IMR-90 (cell line): ENCODE results near the gene ADAMTS18. TPM values are rescaled to one million over a fixed set of nuclear protein-coding genes. Genes with fewer than 3 reads are reported as not detected.

Experiments
- ATAC-seq: fragments of 200-7000 bp; cut with Tn5 transposase; 2 replicates; pipeline ENCODE4 v1.9.1; 2020; ENCODE audit warnings: low read depth, mild to moderate bottlenecking, moderate library complexity
- BruUV-seq: library from RNA; stranded (reverse); fragments of 400-500 nt; replicated peaks from 2 replicates; lab custom pipeline; 2021; lab: Mats Ljungman, UMichigan
- CTCF ChIA-PET: fragments of 300-600 bp; formaldehyde crosslinking; extraction: SDS; loops from one replicate; lab custom pipeline; 2021; ENCODE audit warnings: antibody characterized with exemption; lab: Yijun Ruan, JAX
- POLR2A ChIA-PET: fragments of 300-600 bp; sonication (Branson Sonifier 250); formaldehyde crosslinking; loops from one replicate; lab custom pipeline; 2022; ENCODE audit warnings: antibody characterized with exemption; ENCODE audit not compliant: unreplicated experiment; lab: Charles Lee
- DNase-seq: peaks from one replicate; pipeline ENCODE4 v3.0.0; 2013
- H2AFZ ChIP-seq: replicated peaks from 2 replicates; pipeline ENCODE3; 2013; ENCODE audit warnings: low read length, mild to moderate bottlenecking; ENCODE audit not compliant: poor library complexity
- H2AK5ac ChIP-seq: 2 replicates; pipeline ENCODE4 v1.6.1; 2013; ENCODE audit warnings: low read depth, low read length, inconsistent platforms
- H2AK9ac ChIP-seq: replicated peaks from 2 replicates; pipeline ENCODE3; 2013; ENCODE audit warnings: mild to moderate bottlenecking, low read depth, low read length, moderate library complexity; ENCODE audit not compliant: poor library complexity
- H2BK120ac ChIP-seq: 2 replicates; pipeline ENCODE4 v1.6.1; 2013; ENCODE audit warnings: low read depth, low read length, inconsistent platforms
- H2BK15ac ChIP-seq: 3 replicates; pipeline ENCODE4 v1.6.1; 2013; ENCODE audit warnings: low read depth, low read length, inconsistent platforms
- H2BK20ac ChIP-seq: 2 replicates; pipeline ENCODE4 v1.6.1; 2013; ENCODE audit warnings: low read depth, mild to moderate bottlenecking, inconsistent platforms, low read length, moderate library complexity
- H2BK5ac ChIP-seq: 2 replicates; pipeline ENCODE4 v1.6.1; 2013; ENCODE audit warnings: mild to moderate bottlenecking, low read depth, low read length, inconsistent platforms; ENCODE audit not compliant: poor library complexity, severe bottlenecking
- H3K14ac ChIP-seq: replicated peaks from 2 replicates; pipeline ENCODE4 v1.6.1; 2013; ENCODE audit warnings: low read depth, low read length, inconsistent platforms
- H3K18ac ChIP-seq: 2 replicates; pipeline ENCODE4 v1.6.1; 2013; ENCODE audit warnings: low read depth, low read length, control low read depth
- H3K23ac ChIP-seq: 2 replicates; pipeline ENCODE4 v1.6.1; 2013; ENCODE audit warnings: low read depth, low read length, inconsistent platforms
- H3K27ac ChIP-seq: 2 replicates; pipeline ENCODE4 v1.5.1; 2013; ENCODE audit warnings: mild to moderate bottlenecking, control low read depth, low read length; ENCODE audit not compliant: insufficient read depth
- H3K27me3 ChIP-seq: 2 replicates; pipeline ENCODE4 v1.6.1; 2013; ENCODE audit warnings: low read length; ENCODE audit not compliant: control insufficient read depth, insufficient read depth
- H3K36me3 ChIP-seq: 2 replicates; pipeline ENCODE4 v1.6.1; 2013; ENCODE audit warnings: low read length, mixed read lengths; ENCODE audit not compliant: control insufficient read depth, insufficient read depth
- H3K4ac ChIP-seq: 2 replicates; pipeline ENCODE4 v1.6.1; 2013; ENCODE audit warnings: low read depth, low read length, inconsistent platforms
- H3K4me1 ChIP-seq: 2 replicates; pipeline ENCODE4 v1.6.1; 2013; ENCODE audit warnings: low read length, mixed read lengths; ENCODE audit not compliant: control insufficient read depth, insufficient read depth
- H3K4me2 ChIP-seq: 2 replicates; pipeline ENCODE4 v1.6.1; 2013; ENCODE audit warnings: low read depth, mild to moderate bottlenecking, control low read depth, low read length, moderate library complexity
- H3K4me3 ChIP-seq: 2 replicates; pipeline ENCODE4 v1.5.1; 2013; ENCODE audit warnings: low read depth, mild to moderate bottlenecking, control low read depth, low read length, moderate library complexity; ENCODE audit not compliant: insufficient read depth
- H3K56ac ChIP-seq: 2 replicates; pipeline ENCODE4 v1.6.1; 2013; ENCODE audit warnings: low read length, inconsistent platforms; ENCODE audit not compliant: insufficient read depth; ENCODE audit errors: extremely low read depth
- H3K79me1 ChIP-seq, 2 experiments: 2 replicates each; pipeline ENCODE4 v1.6.1; 2013; ENCODE audit warnings: low read length in 2 of 2, inconsistent platforms in 1 of 2, low read depth in 1 of 2
- H3K9ac ChIP-seq: 2 replicates; pipeline ENCODE4 v1.6.1; 2013; ENCODE audit warnings: low read depth, low read length, control low read depth
- H3K9me1 ChIP-seq: 2 replicates; pipeline ENCODE4 v1.6.1; 2013; ENCODE audit warnings: low read length, inconsistent platforms; ENCODE audit not compliant: insufficient read depth
- H3K9me3 ChIP-seq: 2 replicates; pipeline ENCODE4 v1.6.1; 2013; ENCODE audit warnings: low read length; ENCODE audit not compliant: control insufficient read depth, insufficient read depth
- H4K20me1 ChIP-seq: 2 replicates; pipeline ENCODE4 v1.6.1; 2013; ENCODE audit warnings: low read length, inconsistent platforms; ENCODE audit not compliant: insufficient read depth
- H4K5ac ChIP-seq: 2 replicates; pipeline ENCODE4 v1.6.1; 2013; ENCODE audit warnings: mild to moderate bottlenecking, low read depth, low read length, control low read depth
- H4K8ac ChIP-seq, 2 experiments: 2 replicates each; pipeline ENCODE4 v1.6.1; 2013; ENCODE audit warnings: low read depth in 2 of 2, low read length in 2 of 2, control low read depth in 1 of 2, inconsistent platforms in 1 of 2
- H4K91ac ChIP-seq: 2 replicates; pipeline ENCODE4 v1.6.1; 2013; ENCODE audit warnings: low read depth, low read length, inconsistent platforms; ENCODE audit not compliant: insufficient read depth
- CHD1 ChIP-seq: IDR thresholded peaks from 2 replicates; pipeline ENCODE4 v1.6.1; 2012; ENCODE audit warnings: low read depth, low read length, improper control_type of control experiment
- FOS ChIP-seq: fragments of 150-350 bp; IDR thresholded peaks from 2 replicates; pipeline ENCODE4 v1.6.1; 2016; ENCODE audit warnings: low read depth, low read length
- MAFK ChIP-seq: IDR thresholded peaks from 2 replicates; pipeline ENCODE4 v1.6.1; 2012; ENCODE audit warnings: low read depth, low read length, improper control_type of control experiment
- RFX5 ChIP-seq: IDR thresholded peaks from 2 replicates; pipeline ENCODE4 v1.8.0; 2012; ENCODE audit warnings: low read depth, mild to moderate bottlenecking, low read length, moderate library complexity
- SMC3 ChIP-seq: fragments of 150-350 bp; IDR thresholded peaks from 2 replicates; pipeline ENCODE4 v1.6.1; 2016; ENCODE audit warnings: low read depth, mild to moderate bottlenecking, antibody characterized with exemption, low read length, moderate library complexity
- WGBS, 2 experiments: methylation state at CpG; one replicate each; pipeline versions ENCODE4 v1.1.5 to v1.1.7; 2013; ENCODE audit warnings: missing lambda C conversion rate in 2 of 2; ENCODE audit not compliant: insufficient read length in 1 of 2; ENCODE audit errors: extremely low coverage in 2 of 2; 5-methylcytosine and 5-hydroxymethylcytosine counted together
- dilution Hi-C: fragments of 300-500 bp; cut with HindIII; formaldehyde crosslinking; loops from one replicate; pipeline ENCODE4 v1.14.3; 2018; ENCODE audit warnings: low sequenced_read_pairs; ENCODE audit not compliant: unreplicated experiment
- in situ Hi-C: fragments of 300-500 bp; cut with MboI; formaldehyde crosslinking; loops from 3 replicates; pipeline ENCODE4 v1.14.3; 2019; ENCODE audit warnings: low sequenced_read_pairs, inconsistent platforms, mixed read lengths
- intact Hi-C: fragments of 100-400 bp; cut with micrococcal nuclease; formaldehyde crosslinking; loops from 2 replicates; pipeline ENCODE4 v1.10.0; 2022
- polyA plus RNA-seq, 3 experiments: library from polyadenylated mRNA; depleted of rRNA; stranded (reverse); fragments of >200 nt; gene quantifications; 2 replicates each; pipeline ENCODE4 v1.2.3, GENCODE V29; 2012; ENCODE audit warnings: low replicate concordance in 1 of 3
- total RNA-seq: library from RNA; depleted of rRNA; stranded (reverse); fragments of >200 nt; gene quantifications from 2 replicates; pipeline ENCODE4 v1.2.3, GENCODE V29; 2012
- TF ChIP-seq, protein P1 (sequence below): fragments of 150-350 bp; IDR thresholded peaks from 2 replicates; pipeline ENCODE4 v1.6.1; 2017; ENCODE audit warnings: mild to moderate bottlenecking, antibody characterized with exemption, low read length, low read depth
- TF ChIP-seq, protein P2 (sequence below): conservative IDR thresholded peaks from 2 replicates; pipeline ENCODE4 v1.5.1; 2012; ENCODE audit warnings: mild to moderate bottlenecking, low read depth, low read length, improper control_type of control experiment
- TF ChIP-seq, protein P3 (sequence below): fragments of 150-350 bp; IDR thresholded peaks from 2 replicates; pipeline ENCODE4 v1.6.1; 2016; ENCODE audit warnings: low read depth, mild to moderate bottlenecking, low read length, moderate library complexity, borderline replicate concordance

The ADAMTS18 gene
- total and polyA plus RNA-seq, 2 of the 4 experiments (the other 2 are of a cell fraction) = not detected

DNA sequence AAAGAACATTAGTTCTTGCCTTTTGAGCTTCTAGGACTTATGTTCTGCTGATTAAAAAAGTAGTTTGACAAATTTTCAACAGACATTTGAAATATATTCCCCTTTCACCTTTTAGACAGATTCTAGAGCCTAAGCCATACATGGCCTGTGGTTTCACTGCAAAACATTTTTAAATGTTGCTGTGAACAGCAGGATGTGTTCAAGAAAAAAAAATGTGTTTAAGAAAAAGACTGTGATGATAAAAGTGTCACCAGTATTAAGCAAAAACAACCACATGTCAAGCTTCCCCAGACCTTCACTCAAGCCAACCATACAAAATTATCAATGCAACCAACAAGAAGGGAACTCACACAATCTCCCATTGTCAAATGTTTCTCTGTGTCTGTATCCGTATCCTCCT, 132.2 kb downstream of the ADAMTS18 start:
- no peak overlapping the region for H3K4me3 ChIP-seq
- no peak overlapping the region for H3K4me2 ChIP-seq
- H2AK9ac ChIP-seq = no peak overlapping the region
- H2BK120ac ChIP-seq = no peak overlapping the region
- H2AK5ac ChIP-seq = no peak overlapping the region
- ChIA-PET POLR2A (no interaction called here), CTCF (no interaction called here)
- H3K4ac ChIP-seq = no peak overlapping the region
- no peak overlapping the region for H4K91ac ChIP-seq
- peaks cover 2% of the 10 kb centered on the region for H3K4me1 ChIP-seq
- H3K79me1 ChIP-seq = no peaks in the 10 kb centered on the region
- H3K14ac ChIP-seq = no peak overlapping the region
- no peaks in the 10 kb centered on the region for H4K20me1 ChIP-seq
- H3K23ac ChIP-seq = no peak overlapping the region
- BruUV-seq = no TSS peak
- intact Hi-C loops (no loop called here), dilution Hi-C loops (no loop called here), in situ Hi-C loops (no loop called here)
- H3K18ac ChIP-seq = no peak overlapping the region
- no peak overlapping the region for H3K27ac ChIP-seq
- H3K9me1 ChIP-seq = 0 out of 2 replicates have a peak, but pooled peaks cover 3% of the 10 kb centered on the region
- H4K5ac ChIP-seq = no peak overlapping the region
- no peak overlapping the region for H3K9ac ChIP-seq
- H2BK15ac ChIP-seq = no peak overlapping the region
- no CpG with 5 or more reads among the region's 1 CpG for WGBS, 2 experiments
- DNase-seq = no peak
- TF ChIP-seq, protein P1, sequence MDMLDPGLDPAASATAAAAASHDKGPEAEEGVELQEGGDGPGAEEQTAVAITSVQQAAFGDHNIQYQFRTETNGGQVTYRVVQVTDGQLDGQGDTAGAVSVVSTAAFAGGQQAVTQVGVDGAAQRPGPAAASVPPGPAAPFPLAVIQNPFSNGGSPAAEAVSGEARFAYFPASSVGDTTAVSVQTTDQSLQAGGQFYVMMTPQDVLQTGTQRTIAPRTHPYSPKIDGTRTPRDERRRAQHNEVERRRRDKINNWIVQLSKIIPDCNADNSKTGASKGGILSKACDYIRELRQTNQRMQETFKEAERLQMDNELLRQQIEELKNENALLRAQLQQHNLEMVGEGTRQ = no peak
- TF ChIP-seq, protein P2, sequence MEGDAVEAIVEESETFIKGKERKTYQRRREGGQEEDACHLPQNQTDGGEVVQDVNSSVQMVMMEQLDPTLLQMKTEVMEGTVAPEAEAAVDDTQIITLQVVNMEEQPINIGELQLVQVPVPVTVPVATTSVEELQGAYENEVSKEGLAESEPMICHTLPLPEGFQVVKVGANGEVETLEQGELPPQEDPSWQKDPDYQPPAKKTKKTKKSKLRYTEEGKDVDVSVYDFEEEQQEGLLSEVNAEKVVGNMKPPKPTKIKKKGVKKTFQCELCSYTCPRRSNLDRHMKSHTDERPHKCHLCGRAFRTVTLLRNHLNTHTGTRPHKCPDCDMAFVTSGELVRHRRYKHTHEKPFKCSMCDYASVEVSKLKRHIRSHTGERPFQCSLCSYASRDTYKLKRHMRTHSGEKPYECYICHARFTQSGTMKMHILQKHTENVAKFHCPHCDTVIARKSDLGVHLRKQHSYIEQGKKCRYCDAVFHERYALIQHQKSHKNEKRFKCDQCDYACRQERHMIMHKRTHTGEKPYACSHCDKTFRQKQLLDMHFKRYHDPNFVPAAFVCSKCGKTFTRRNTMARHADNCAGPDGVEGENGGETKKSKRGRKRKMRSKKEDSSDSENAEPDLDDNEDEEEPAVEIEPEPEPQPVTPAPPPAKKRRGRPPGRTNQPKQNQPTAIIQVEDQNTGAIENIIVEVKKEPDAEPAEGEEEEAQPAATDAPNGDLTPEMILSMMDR = no peak
- no peak for TF ChIP-seq SMC3
- TF ChIP-seq CHD1 = no peak
- TF ChIP-seq, protein P3, sequence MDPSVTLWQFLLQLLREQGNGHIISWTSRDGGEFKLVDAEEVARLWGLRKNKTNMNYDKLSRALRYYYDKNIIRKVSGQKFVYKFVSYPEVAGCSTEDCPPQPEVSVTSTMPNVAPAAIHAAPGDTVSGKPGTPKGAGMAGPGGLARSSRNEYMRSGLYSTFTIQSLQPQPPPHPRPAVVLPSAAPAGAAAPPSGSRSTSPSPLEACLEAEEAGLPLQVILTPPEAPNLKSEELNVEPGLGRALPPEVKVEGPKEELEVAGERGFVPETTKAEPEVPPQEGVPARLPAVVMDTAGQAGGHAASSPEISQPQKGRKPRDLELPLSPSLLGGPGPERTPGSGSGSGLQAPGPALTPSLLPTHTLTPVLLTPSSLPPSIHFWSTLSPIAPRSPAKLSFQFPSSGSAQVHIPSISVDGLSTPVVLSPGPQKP = no peak
- no peak for TF ChIP-seq MAFK
- TF ChIP-seq RFX5 = no peak
- no peak for TF ChIP-seq FOS
- H3K36me3 ChIP-seq = no peaks in the 10 kb centered on the region
- ATAC-seq = no peak
- H3K27me3 ChIP-seq = no peaks in the 10 kb centered on the region
- H2AFZ ChIP-seq = no peak overlapping the region
- no peak overlapping the region for H4K8ac ChIP-seq
- no peaks in the 10 kb centered on the region for H3K9me3 ChIP-seq
- H2BK5ac ChIP-seq = no peak overlapping the region
- H3K56ac ChIP-seq = no peak overlapping the region
- H2BK20ac ChIP-seq = no peak overlapping the region
